Measurements from ENCODE around the gene REEP3.
"Not testable (repeated sequence)": the region's sequence is repeated elsewhere in the genome, so short reads cannot be mapped to it uniquely, and the experiment has no call there.

The REEP3 gene

DNA sequence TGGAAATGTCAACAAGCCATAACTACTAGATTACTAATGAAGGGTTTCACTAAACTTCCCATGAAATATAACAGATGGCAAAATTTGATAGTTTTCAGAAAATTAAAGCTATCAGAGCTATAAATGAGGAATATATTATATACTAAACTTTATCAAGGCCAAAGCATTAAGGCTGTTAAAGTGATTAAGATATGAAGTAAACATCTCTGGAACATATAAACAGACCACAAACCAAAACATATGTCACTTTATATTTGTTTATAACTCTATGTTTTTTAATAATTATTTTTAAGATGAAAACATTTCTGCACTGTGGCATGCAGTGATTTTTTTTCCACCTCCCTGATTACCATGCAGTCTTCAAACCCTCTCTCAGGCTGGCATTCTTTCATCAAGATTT lies 120.2 kb downstream of the REEP3 start:
- no peak for DNase-seq
- intact Hi-C loops (cut with DNase I) = no loop called here

- DNase-seq = no peak
- intact Hi-C loops (cut with DNase I) = no loop called here
Measured at GRCh38 chr10:63641799-63642198, 120.6 kb downstream of the REEP3 start.

GRCh38 chr10:63642808-63643207 lies 121.6 kb downstream of the REEP3 start:
- intact Hi-C loops (cut with DNase I) = no loop called here

DNA sequence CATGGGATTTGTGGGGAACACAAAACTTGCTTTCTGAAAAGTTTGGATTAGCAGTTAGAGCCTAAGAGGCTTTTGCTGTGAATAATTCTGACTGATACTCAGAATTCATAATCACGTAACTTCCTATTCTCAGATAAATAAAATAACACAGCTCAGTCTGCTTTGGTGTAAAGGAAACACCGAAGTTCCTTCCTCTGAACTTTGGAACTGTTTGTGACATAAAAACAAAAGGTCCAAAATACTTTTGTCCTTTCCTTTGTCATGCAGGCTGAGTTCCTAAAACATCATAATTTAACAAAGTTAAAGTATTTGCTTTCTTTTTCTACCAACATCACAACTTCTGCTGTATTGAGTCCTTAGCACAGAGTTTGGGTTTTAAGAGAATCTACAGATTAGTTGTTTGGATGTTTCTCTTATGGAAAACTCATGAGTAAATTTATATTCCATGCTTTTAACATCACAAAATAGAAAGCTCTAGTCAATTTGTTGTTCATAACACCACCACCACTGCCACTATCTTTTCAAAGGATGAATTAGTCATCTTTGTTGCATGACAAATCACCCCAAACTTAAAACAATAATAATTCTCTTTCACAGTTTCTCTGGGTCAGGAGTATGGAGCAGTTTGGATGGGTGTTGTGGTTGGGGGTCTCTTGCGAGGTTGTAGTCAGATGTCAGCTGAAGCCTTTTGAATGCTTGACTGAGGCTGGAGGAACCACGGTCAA lies 123.4 kb downstream of the REEP3 start:
- intact Hi-C loops (cut with DNase I) = no loop called here
- no peak for DNase-seq

More at GRCh38 chr10:63642808-63643207, 121.6 kb downstream of the REEP3 start:
- DNase-seq = no peak

DNA sequence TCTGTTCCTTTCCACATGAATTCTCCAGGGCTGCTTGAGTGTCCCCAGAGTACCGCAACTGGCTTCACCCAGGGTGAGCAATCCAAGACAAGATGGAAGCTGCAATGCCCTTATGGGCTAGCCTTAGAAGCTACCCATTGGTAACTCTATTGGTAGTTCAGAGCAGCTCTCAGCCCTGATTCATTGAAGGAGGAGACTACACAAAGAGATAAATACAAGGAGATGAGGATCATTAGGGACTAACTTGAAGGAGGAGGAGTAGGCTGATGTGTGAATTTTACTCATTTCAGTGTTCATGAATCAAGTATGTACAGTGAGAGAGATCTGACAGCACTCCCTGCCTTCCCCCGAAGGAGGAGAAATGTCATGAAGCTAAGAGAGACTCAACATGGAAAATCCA lies 124.0 kb downstream of the REEP3 start:
- intact Hi-C loops (cut with DNase I) = no loop called here
- DNase-seq = no peak

- DNase-seq = no peak
- intact Hi-C loops (cut with DNase I) = no loop called here
Measured at GRCh38 chr10:63646491-63646890, 125.3 kb downstream of the REEP3 start.

DNA sequence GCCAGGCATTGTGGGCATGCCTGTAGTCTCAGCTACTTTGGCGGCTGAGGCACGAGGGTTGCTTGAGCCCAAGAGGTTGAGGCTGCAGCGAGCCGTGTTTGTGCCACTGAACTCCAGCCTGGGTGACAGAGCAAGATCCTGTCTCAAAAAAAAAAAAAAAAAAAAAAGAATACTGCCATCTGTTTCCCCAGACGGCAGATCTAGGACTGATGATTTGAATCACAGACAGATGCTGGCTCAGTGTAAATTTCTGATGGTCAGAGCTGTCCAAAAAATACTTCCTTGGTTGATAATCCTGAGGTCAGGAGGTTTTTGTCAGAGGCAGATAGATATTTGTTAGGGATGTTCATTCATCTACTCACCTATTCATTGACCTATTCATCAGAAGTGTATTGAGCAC lies 130.7 kb downstream of the REEP3 start:
- DNase-seq = no peak
- intact Hi-C loops (cut with DNase I) = no loop called here

DNA sequence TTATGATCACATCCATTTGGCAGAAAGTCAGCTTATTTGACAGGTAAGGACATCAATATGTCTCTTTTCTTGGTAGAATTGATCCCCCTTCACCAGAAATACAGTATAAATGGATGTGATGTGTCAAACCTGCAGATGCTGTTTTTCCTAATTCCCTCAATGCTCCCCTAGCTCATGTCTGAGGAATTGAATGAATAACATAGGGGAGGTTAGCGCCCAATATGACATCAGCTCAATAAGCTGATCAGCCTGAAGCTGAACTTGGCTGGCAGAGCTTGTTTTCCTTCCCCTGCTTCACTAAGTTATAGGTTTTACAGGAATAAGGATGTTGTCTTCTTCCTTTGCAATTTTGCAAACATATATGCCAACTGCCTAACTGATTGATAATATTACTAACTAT lies 132.5 kb downstream of the REEP3 start:
- intact Hi-C loops (cut with DNase I) = no loop called here
- DNase-seq = no peak

DNA sequence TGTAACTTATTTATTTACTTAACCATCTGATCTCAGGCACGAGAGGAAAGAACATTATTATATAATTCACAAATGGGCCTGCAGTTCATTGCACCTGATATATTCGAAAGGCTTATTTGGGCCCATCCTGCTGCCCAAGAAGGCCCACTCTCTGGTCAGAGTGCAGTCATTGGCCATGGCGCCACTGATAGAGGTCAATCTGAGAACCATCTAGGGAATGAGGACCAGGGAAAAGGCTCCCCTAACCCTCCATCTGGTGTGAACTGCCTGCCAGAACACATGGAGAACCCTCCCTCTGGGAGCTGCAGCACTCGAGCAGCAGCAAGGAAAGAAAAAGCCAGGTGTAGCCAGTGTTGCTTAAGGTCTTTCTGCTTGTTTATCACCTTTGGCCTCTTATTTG lies 136.6 kb downstream of the REEP3 start:
- intact Hi-C loops (cut with DNase I) = no loop called here
- no peak for DNase-seq

- not testable (repeated sequence) for DNase-seq
Measured at GRCh38 chr10:63660941-63661340, 139.7 kb downstream of the REEP3 start.

GRCh38 chr10:63661347-63661746 lies 140.1 kb downstream of the REEP3 start:
- no peak for DNase-seq
- intact Hi-C loops (cut with DNase I) = no loop called here

More at GRCh38 chr10:63660941-63661340, 139.7 kb downstream of the REEP3 start:
- intact Hi-C loops (cut with DNase I) = not testable (repeated sequence)

- DNase-seq = no peak
- intact Hi-C loops (cut with DNase I) = no loop called here
Measured at GRCh38 chr10:63664341-63664885, 143.2 kb downstream of the REEP3 start.

GRCh38 chr10:63665006-63665580 lies 143.9 kb downstream of the REEP3 start:
- intact Hi-C loops (cut with DNase I); DNase-seq: not testable (repeated sequence)

- no peak for DNase-seq
- intact Hi-C loops (cut with DNase I) = no loop called here
Measured at GRCh38 chr10:63665670-63666134, 144.5 kb downstream of the REEP3 start.

- DNase-seq = no peak
- intact Hi-C loops (cut with DNase I) = no loop called here
Measured at GRCh38 chr10:63666836-63667383, 145.7 kb downstream of the REEP3 start.

DNA sequence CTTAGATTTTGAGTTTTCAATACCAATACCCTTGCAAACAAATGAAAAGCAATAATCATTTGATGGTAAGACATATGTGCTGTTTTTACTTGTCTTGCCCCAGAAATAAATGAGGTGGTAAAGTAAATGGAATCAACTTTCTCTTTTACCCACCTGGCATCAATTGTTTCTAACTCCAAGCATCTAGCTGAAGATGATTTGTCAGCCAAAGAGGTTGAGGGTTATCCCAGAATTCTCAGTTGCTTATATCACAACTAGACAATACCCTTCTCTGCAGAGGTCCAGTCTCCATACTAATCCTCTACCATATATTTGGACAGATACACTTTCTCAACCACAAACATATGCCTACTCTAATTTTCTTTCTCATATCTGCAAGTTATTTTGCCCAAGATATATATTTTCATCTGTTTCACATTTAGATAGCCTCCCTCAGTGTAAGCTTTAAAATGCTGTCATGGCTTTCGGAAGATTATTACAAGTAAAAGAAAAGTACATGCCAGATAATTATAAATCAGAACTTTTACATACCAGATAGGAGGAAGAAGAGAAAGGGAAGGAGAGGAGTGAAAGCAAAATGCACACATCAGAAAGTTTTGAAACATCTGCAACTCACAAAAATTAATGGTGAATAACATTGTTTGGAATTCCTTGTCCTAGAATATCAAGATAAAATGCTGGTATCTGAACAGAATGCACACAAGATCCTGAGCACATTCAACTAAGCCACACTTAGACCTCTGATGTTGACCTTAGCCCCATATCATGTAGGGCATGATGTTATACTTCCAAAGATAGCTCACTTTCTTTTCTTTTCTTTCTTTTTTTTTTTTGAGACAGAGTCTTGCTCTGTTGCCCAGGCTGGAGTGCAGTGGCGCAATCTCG lies 146.6 kb downstream of the REEP3 start:
- no peak for DNase-seq
- intact Hi-C loops (cut with DNase I) = no loop called here

DNA sequence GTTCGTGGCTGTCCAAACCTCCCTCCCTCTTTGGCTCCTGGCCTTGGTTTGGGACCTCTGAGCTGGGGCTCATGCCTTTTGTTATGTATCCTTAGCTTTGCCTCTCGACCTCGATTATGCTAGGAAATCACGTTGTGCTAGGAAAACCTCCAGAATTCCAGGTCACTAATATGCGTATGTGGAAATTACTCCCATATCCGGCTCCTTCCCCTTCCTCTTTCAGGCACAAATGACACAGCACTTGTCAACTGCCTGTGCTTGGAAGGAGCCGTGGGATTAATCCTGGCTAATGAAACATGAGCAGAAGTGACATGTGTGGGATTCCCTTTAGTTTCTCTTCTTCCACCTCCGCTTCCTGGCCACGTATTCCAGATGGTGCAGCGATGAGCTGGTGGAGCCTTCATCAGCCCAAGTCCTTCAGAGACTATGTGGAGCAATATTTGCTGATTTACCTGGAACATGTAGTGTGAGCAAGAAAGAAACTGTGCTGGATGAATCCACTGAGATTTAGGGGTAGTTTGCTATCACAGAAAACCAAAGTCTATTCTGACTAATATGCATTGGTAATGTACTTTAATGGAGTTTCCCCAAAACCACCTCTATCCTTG lies 149.2 kb downstream of the REEP3 start:
- intact Hi-C loops (cut with DNase I) = no loop called here
- peak in 37 of 42 donors; percentile 7 to 80 (median 48) for DNase-seq

GRCh38 chr10:63671317-63671937 lies 150.2 kb downstream of the REEP3 start:
- intact Hi-C loops (cut with DNase I) = no loop called here
- DNase-seq = no peak

- intact Hi-C loops (cut with DNase I) = no loop called here
- DNase-seq = no peak
Measured at GRCh38 chr10:63672491-63672890, 151.3 kb downstream of the REEP3 start.
